HepG2 (cell line): Measurements from ENCODE around the gene EGLN2. TPM values are rescaled to one million over a fixed set of nuclear protein-coding genes. Genes with fewer than 3 reads are reported as not detected.

Source experiments
- ARNT ChIP-seq: fragments of 450-650 bp; IDR thresholded peaks from 2 replicates; pipeline ENCODE4 v1.6.1; 2017
- BHLHE40 ChIP-seq: IDR thresholded peaks from 2 replicates; pipeline ENCODE4 v1.6.1; 2011; ENCODE audit warnings: low read length, improper control_type of control experiment
- GPN1 ChIP-seq: sonication (generic); formaldehyde crosslinking; IDR thresholded peaks from 2 replicates; pipeline ENCODE4 v1.5.1; 2020; ENCODE audit warnings: missing genetic modification reagents, borderline replicate concordance
- HDAC6 ChIP-seq: fragments of 200-600 bp; sonication (generic); IDR thresholded peaks from 2 replicates; pipeline ENCODE4 v1.7.0; 2017; ENCODE audit warnings: mild to moderate bottlenecking, antibody characterized with exemption, low read length, low read depth
- IRF2 ChIP-seq: IDR thresholded peaks from 2 replicates; pipeline ENCODE4 v1.6.1; 2018; ENCODE audit warnings: missing genetic modification reagents, missing compliant biosample characterization
- KLF16 ChIP-seq, 2 experiments: sonication (generic) in 1 of 2; formaldehyde crosslinking in 1 of 2; IDR thresholded peaks; 2 replicates each; pipeline versions ENCODE4 v1.6.1 to v1.8.0; 2016 to 2023; ENCODE audit warnings: missing genetic modification reagents in 2 of 2, missing compliant biosample characterization in 1 of 2
- LCORL ChIP-seq, 2 experiments: fragments of 450-650 bp in 1 of 2; sonication (generic) in 1 of 2; formaldehyde crosslinking in 1 of 2; IDR thresholded peaks; 2 replicates each; pipeline versions ENCODE4 v1.5.0 to v1.6.1; 2017 to 2020; ENCODE audit warnings: antibody characterized with exemption in 1 of 2, missing genetic modification reagents in 1 of 2
- PATZ1 ChIP-seq: sonication (generic); formaldehyde crosslinking; IDR thresholded peaks from 2 replicates; pipeline ENCODE4 v1.4.0; 2020; ENCODE audit warnings: missing genetic modification reagents
- PAX8 ChIP-seq: sonication (generic); formaldehyde crosslinking; IDR thresholded peaks from 2 replicates; pipeline ENCODE4 v1.8.0; 2022; ENCODE audit warnings: mild to moderate bottlenecking, missing genetic modification reagents, borderline replicate concordance
- PRDM4 ChIP-seq: sonication (generic); formaldehyde crosslinking; IDR thresholded peaks from 2 replicates; pipeline ENCODE4 v1.9.0; 2021; ENCODE audit warnings: missing genetic modification reagents, borderline replicate concordance
- SATB2 ChIP-seq: sonication (generic); formaldehyde crosslinking; IDR thresholded peaks from 2 replicates; pipeline ENCODE4 v1.5.0; 2020; ENCODE audit warnings: missing genetic modification reagents
- TOPORS ChIP-seq: sonication (generic); formaldehyde crosslinking; IDR thresholded peaks from 2 replicates; pipeline ENCODE4 v1.8.0; 2023; ENCODE audit warnings: mild to moderate bottlenecking, missing genetic modification reagents
- ZKSCAN1 ChIP-seq: fragments of 150-350 bp; IDR thresholded peaks from 2 replicates; pipeline ENCODE4 v1.6.1; 2014; ENCODE audit warnings: low read length
- ZNF3 ChIP-seq: IDR thresholded peaks from 2 replicates; pipeline ENCODE4 v1.7.0; 2017; ENCODE audit warnings: inconsistent platforms
- ZNF431 ChIP-seq: sonication (generic); formaldehyde crosslinking; IDR thresholded peaks from 2 replicates; pipeline ENCODE4 v1.9.0; 2022; ENCODE audit warnings: missing genetic modification reagents, low read depth, mild to moderate bottlenecking, borderline replicate concordance
- ZNF451 ChIP-seq: sonication (generic); formaldehyde crosslinking; IDR thresholded peaks from 2 replicates; pipeline ENCODE4 v1.5.0; 2020; ENCODE audit warnings: mild to moderate bottlenecking, missing genetic modification reagents
- ZNF580 ChIP-seq: IDR thresholded peaks from 2 replicates; pipeline ENCODE4 v1.6.1; 2016; ENCODE audit warnings: low read depth, borderline replicate concordance
- ZNF616 ChIP-seq: sonication (generic); formaldehyde crosslinking; IDR thresholded peaks from 2 replicates; pipeline ENCODE4 v1.5.0; 2020; ENCODE audit warnings: low read depth, mild to moderate bottlenecking, missing genetic modification reagents
- ZNF710 ChIP-seq: sonication (generic); formaldehyde crosslinking; IDR thresholded peaks from 2 replicates; pipeline ENCODE4 v1.5.0; 2020; ENCODE audit warnings: mild to moderate bottlenecking, missing genetic modification reagents, borderline replicate concordance
- ZSCAN25 ChIP-seq: sonication (generic); formaldehyde crosslinking; IDR thresholded peaks from 2 replicates; pipeline ENCODE4 v1.8.0; 2022; ENCODE audit warnings: mild to moderate bottlenecking, missing genetic modification reagents
- polyA plus RNA-seq, 8 experiments: library from polyadenylated mRNA; depleted of rRNA in 3 of 8; stranded (reverse) in 7 of 8; unstranded in 1 of 8; fragments of >200 nt; fragmentation: Illumina TruSeq in 4 of 8; extraction: Trizol in 4 of 8; gene quantifications; 2 replicates each; pipeline versions ENCODE4 v1.2.1 to v1.2.3, GENCODE V29; 2011 to 2016; ENCODE audit warnings: low read depth in 4 of 8, missing spikeins in 1 of 8, mixed read lengths in 1 of 8; ENCODE audit not compliant: insufficient read depth in 1 of 8
- total RNA-seq, 5 experiments: library from RNA; depleted of rRNA; stranded (reverse); fragments of >200 nt; fragmentation: Illumina TruSeq; extraction: Trizol; gene quantifications; 2 replicates each; pipeline ENCODE4 v1.2.3, GENCODE V29; 2016; ENCODE audit warnings: low read depth in 1 of 5

Gene EGLN2
- total and polyA plus RNA-seq, 2 of the 13 experiments (the other 11 are each of a cell fraction or from before 2014, with no cell fraction given) = 16.5 to 40.8 TPM

- TF ChIP-seq ZNF710 (CRISPR knock-in tag) (no peak), IRF2 (CRISPR knock-in tag) (peak; percentile 50; the same call in 1 of the 2 replicates), BHLHE40 (peak; percentile 82), LCORL (IDR thresholded peaks at IDR 0.05) (peak; percentile 86), LCORL (CRISPR knock-in tag; IDR thresholded peaks at IDR 0.05) (peak; percentile 10; the same call in 1 of the 2 replicates), PATZ1 (CRISPR knock-in tag) (peak; percentile 49; the same call in 1 of the 2 replicates), ZNF580 (CRISPR knock-in tag) (peak; percentile 63; the same call in 1 of the 2 replicates), ZNF616 (CRISPR knock-in tag) (no peak), ZNF451 (CRISPR knock-in tag) (no peak), GPN1 (CRISPR knock-in tag) (no peak), ARNT (no peak), HDAC6 (no peak), TOPORS (CRISPR knock-in tag) (no peak), ZSCAN25 (CRISPR knock-in tag) (no peak), ZNF3 (no peak), ZNF431 (CRISPR knock-in tag) (peak; percentile 41; the same call in 1 of the 2 replicates), KLF16 (CRISPR knock-in tag; IDR thresholded peaks at IDR 0.05) (0 out of 4 replicates have a peak, but pooled peaks of 1 of the 2 experiments have one; percentile 29), PRDM4 (CRISPR knock-in tag) (no peak), ZKSCAN1 (no peak), SATB2 (0 out of 2 replicates have a peak, but pooled peaks have one; percentile 12), PAX8 (CRISPR knock-in tag) (no peak)
Observed at GRCh38 chr19:40750058-40750873, 48.7 kb upstream of the EGLN2 start, which contains the start of gene ACTMAP (continued).
